Activated naive CD8-positive, alpha-beta T cell (primary cell): ENCODE results near the gene DACH2.

Experiments used
- H3K27ac Mint-ChIP-seq: one replicate; pipeline ENCODE4 v1.8.0; 2021; ENCODE audit warnings: mixed read lengths
- H3K27me3 Mint-ChIP-seq: one replicate; pipeline ENCODE4 v1.8.0; 2021; ENCODE audit warnings: mixed read lengths
- H3K36me3 Mint-ChIP-seq: one replicate; pipeline ENCODE4 v1.8.0; 2021; ENCODE audit warnings: mixed read lengths
- H3K4me1 Mint-ChIP-seq: one replicate; pipeline ENCODE4 v1.8.0; 2021; ENCODE audit warnings: low read depth, mixed read lengths
- H3K4me3 Mint-ChIP-seq: one replicate; pipeline ENCODE4 v1.8.0; 2021; ENCODE audit warnings: mild to moderate bottlenecking, mixed read lengths
- H3K9me3 Mint-ChIP-seq: one replicate; pipeline ENCODE4 v1.8.0; 2021; ENCODE audit warnings: low read depth, mixed read lengths

Gene DACH2

DNA sequence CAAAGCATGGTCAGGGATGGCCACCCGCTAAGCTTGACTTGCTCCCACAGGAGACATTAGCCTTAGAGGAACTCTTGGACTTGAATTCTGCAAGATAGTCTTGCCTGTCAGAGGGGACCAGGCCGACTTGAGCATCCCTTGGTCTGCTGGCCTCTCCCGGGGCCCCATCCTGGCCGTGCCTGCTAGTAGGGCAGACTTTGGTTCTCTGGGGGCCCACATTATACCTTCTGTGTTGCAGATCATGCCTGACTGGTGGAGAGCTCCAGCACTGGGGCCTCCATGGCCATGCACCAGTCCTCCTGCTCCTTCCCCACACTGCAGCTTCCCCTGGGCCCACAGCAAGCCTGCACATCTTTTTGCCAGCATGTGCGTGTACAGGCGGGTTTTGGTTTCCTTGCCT is 46.5 kb downstream of the DACH2 start:
- Mint-ChIP-seq H3K4me3 (no peak overlapping the region), H3K36me3 (no peaks in the 10 kb centered on the region), H3K4me1 (no peaks in the 10 kb centered on the region), H3K27ac (no peak overlapping the region), H3K27me3 (no peaks in the 10 kb centered on the region), H3K9me3 (no peaks in the 10 kb centered on the region)

DNA sequence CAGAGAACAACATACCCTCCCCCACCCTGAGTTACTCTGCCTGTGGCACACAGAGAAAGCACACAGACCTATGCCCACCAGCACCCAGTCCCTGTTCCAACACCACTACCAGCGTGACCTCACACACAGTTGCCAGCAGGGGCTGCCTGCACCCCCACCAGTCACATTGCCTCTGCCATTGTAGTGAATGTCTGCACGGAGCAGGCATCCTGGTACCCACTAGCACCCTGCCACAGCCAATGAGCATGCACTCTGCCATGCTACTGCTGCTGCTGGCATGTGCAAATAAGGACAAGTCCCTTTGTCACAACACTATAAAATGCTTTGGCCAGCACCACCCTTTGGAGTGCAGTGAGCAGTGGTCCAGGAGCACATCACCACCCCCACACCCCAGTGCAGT is 47.1 kb downstream of the DACH2 start:
- Mint-ChIP-seq H3K9me3 (no peaks in the 10 kb centered on the region), H3K27me3 (no peaks in the 10 kb centered on the region), H3K4me3 (no peak overlapping the region), H3K36me3 (no peaks in the 10 kb centered on the region), H3K4me1 (no peaks in the 10 kb centered on the region), H3K27ac (no peak overlapping the region)

DNA sequence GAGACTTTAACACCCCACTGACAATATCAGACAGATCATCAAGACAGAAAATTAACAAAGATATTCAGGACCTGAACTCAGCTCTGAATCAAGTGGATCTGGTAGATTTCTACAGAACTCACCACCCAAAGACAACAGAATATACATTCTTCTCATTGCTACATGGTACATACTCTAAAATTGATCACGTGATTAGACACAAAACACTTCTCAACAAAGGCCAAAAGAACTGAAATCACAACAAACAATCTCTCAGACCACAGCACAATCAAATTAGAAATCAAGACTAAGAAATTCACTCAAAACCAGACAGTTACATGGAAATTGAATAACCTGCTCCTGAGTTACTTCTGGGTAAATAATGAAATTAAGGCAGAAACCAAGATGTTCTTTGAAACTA is 49.6 kb downstream of the DACH2 start:
- no peaks in the 10 kb centered on the region for H3K36me3 Mint-ChIP-seq

DNA sequence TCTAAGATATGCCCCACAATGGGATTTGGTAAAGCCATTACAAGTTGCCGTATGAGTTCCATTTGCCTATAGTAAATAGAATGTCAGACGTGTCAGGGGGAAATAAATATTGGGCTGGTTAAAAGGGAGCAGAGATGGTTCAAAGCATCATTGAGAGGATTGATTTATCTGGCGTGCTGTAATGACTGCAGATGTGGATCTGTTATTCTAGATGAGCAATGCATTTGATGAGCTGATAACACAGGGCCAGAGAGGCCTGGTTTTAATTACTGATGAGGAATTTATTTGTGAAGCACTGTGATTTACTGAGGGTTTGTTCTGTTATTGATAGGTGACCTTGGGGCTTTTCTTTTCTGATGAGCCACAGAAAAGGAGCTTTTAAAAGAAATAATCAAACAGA is 62.5 kb downstream of the DACH2 start:
- Mint-ChIP-seq H3K27me3 (no peaks in the 10 kb centered on the region), H3K36me3 (no peaks in the 10 kb centered on the region), H3K27ac (no peak overlapping the region), H3K4me3 (no peak overlapping the region), H3K9me3 (no peaks in the 10 kb centered on the region), H3K4me1 (no peaks in the 10 kb centered on the region)

More for the DNA sequence above, 49.6 kb downstream of the DACH2 start:
- Mint-ChIP-seq H3K27me3 (no peaks in the 10 kb centered on the region), H3K4me1 (no peaks in the 10 kb centered on the region), H3K9me3 (no peaks in the 10 kb centered on the region), H3K27ac (no peak overlapping the region), H3K4me3 (no peak overlapping the region)

DNA sequence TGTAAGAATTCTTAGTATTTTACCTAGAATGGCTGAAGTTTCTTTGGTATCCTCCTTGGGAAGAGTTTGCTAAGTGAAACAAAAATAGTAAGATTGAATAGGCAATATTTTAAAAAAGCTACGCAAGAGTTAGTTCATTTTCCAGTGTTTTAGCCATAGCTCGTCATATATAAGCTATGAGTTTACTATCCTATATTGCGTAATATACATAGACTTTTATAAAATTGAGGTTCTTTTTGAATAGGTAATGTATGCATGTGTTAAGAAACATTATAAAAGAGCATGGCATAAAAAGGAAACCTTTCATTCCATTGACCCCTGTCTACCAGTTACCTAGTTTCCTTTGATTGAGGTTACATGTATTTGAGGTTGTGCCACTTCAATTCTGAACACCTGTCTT is 67.0 kb downstream of the DACH2 start:
- Mint-ChIP-seq H3K9me3 (no peaks in the 10 kb centered on the region), H3K36me3 (no peaks in the 10 kb centered on the region), H3K27me3 (no peaks in the 10 kb centered on the region), H3K4me1 (no peaks in the 10 kb centered on the region), H3K27ac (no peak overlapping the region), H3K4me3 (no peak overlapping the region)

DNA sequence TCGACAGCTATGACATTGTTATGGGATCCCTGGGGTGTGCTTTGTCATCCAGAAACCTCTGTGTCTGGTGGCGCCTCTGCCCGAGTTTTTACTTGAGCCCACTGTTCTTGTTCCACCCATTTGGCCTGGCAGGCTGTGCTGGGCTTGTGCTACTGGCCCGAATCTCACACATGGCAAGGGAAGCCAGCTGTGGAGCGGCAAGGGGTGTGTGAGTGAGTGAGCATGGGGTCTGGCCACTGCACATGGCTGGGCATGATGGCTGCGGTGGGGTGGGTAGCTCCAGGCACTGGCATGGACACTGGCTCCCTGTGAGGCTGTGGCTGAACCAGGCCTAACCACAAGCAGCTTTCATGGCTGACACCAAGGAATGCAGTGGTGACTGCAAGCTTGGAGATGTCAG is 89.2 kb downstream of the DACH2 start:
- Mint-ChIP-seq H3K4me3 (no peak overlapping the region), H3K9me3 (peaks cover 4% of the 10 kb centered on the region), H3K4me1 (no peaks in the 10 kb centered on the region), H3K27me3 (no peaks in the 10 kb centered on the region), H3K36me3 (no peaks in the 10 kb centered on the region), H3K27ac (no peak overlapping the region)

DNA sequence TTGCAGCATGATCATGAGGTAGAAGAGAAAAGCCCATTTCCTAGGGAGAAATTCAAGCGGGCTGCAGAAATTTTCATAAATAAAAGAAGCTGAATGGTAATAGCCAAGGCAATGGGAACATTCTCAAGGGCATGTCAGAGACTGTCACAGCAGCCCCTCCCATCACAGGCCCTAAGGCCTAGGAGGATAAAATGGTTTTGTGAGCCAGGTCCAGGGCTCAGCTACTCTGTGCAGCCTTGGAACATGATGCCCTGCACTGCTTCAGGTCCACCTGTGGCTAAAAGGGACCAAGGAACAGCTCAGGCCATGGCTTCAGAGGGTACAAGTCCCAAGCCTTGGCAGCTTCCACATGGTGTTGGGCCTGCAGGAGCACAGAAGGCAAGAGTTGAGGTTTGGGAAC is 93.3 kb downstream of the DACH2 start:
- H3K4me1 Mint-ChIP-seq: no peaks in the 10 kb centered on the region
- H3K36me3 Mint-ChIP-seq: no peaks in the 10 kb centered on the region
- H3K4me3 Mint-ChIP-seq: no peak overlapping the region
- H3K9me3 Mint-ChIP-seq: peaks cover 10% of the 10 kb centered on the region
- no peaks in the 10 kb centered on the region for H3K27me3 Mint-ChIP-seq
- H3K27ac Mint-ChIP-seq: no peak overlapping the region

DNA sequence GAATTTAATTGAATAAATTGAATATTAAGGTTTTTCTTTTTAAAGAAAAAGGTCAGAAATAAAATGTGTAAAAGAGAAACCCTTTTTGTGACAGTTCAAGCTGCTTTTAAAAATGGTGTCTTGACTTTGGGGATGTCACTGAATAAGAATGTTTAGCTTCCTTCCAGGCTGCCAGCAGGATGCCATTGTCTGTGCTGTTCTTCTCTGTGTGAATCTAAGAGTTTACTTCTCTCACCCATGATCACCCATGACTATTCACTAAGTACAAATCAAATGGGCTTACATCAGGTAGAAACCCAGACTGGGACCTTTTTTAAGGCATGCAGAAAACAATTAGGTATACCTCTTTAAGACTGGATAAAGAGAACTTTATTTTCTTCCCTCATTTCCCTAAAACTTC is 115.3 kb downstream of the DACH2 start:
- Mint-ChIP-seq H3K36me3 (no peaks in the 10 kb centered on the region), H3K9me3 (no peaks in the 10 kb centered on the region), H3K4me3 (no peak overlapping the region), H3K27me3 (no peaks in the 10 kb centered on the region), H3K27ac (no peak overlapping the region), H3K4me1 (no peaks in the 10 kb centered on the region)

DNA sequence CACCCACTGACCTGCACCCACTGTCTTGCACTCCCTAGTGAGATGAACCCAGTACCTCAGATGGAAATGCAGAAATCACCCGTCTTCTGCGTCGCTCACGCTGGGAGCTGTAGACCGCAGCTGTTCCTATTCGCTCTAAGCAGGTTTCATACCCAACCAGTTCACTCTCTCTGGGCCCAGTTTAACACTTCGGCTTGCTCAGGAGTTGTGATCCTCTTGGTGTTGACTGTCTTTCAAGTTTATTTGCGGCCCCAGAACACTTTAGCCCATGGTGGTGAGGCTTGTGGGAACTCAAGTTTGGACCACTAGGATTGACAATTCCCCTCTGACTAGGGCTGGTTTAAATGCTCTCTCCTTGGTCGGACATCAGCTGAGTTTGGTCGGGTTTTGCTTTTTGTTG is 147.0 kb downstream of the DACH2 start:
- H3K27me3 Mint-ChIP-seq: no peaks in the 10 kb centered on the region
- H3K36me3 Mint-ChIP-seq: no peaks in the 10 kb centered on the region
- no peaks in the 10 kb centered on the region for H3K4me1 Mint-ChIP-seq
- H3K9me3 Mint-ChIP-seq: no peaks in the 10 kb centered on the region
- no peak overlapping the region for H3K4me3 Mint-ChIP-seq
- no peak overlapping the region for H3K27ac Mint-ChIP-seq

DNA sequence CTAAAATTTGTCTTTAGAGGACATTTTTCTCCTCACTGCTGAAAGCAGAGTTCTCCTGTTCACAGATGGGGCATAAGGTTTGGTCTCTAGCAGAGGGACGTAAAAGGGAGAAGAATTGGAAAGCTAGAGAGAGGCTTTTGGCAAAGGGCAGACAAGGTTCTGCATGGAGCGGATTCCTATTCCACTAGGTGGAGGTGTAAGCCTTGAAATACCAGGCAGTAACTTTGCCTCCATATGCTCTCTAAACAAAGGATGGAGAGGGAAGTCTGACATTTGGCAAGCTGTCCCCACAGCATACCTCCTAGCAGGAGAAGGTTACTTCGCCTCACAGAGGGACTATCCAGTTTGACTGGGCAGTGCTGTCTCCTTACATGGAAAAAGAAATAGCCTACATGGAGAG is 174.7 kb downstream of the DACH2 start:
- Mint-ChIP-seq H3K27ac (no peak overlapping the region), H3K9me3 (peaks cover 11% of the 10 kb centered on the region), H3K36me3 (no peaks in the 10 kb centered on the region), H3K27me3 (no peaks in the 10 kb centered on the region), H3K4me3 (no peak overlapping the region), H3K4me1 (no peaks in the 10 kb centered on the region)

DNA sequence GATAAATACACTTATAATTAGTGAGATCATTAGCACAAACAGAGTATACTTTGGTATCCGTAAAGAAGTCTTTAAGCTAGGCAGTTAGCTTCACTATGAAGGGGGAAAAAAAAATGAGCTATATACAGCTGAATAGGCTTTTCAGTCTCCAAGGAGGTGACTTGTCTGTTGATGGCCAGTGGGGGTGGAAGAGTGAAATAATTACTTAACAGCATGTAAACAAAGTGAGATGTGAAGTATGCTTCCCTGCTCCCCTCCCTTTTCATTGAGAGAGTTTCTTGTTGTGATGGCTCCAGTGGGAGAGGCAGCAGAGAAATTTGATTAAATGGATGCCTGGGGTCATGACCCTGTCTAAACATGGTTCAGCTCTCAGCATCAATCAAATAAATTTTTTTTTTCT is 180.9 kb downstream of the DACH2 start:
- Mint-ChIP-seq H3K4me1 (no peaks in the 10 kb centered on the region), H3K9me3 (peaks cover 4% of the 10 kb centered on the region), H3K4me3 (no peak overlapping the region), H3K36me3 (no peaks in the 10 kb centered on the region), H3K27ac (no peak overlapping the region), H3K27me3 (no peaks in the 10 kb centered on the region)

DNA sequence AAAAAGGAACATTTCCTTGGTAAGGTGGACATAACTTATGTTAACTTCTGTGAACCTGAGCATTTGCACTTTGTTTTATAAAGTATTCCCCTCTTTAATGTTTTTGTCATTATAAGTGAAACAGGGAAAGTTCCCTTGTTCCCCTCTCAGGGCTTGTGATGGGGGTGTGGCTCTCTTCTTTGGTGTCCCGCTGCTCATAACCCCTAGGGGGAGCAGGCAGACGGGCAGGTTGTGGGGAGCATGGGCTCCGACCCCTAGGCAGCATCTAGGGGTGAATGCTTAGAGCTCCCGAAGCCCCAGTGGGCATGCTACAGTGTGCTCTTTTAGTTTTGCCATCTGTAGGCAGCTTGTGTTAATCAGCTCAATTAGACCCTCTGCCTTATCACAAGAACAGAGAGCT is 200.4 kb downstream of the DACH2 start:
- no peaks in the 10 kb centered on the region for H3K27me3 Mint-ChIP-seq
- H3K36me3 Mint-ChIP-seq: no peaks in the 10 kb centered on the region
- H3K4me3 Mint-ChIP-seq: no peak overlapping the region
- H3K9me3 Mint-ChIP-seq: no peaks in the 10 kb centered on the region
- no peak overlapping the region for H3K27ac Mint-ChIP-seq
- H3K4me1 Mint-ChIP-seq: no peaks in the 10 kb centered on the region

DNA sequence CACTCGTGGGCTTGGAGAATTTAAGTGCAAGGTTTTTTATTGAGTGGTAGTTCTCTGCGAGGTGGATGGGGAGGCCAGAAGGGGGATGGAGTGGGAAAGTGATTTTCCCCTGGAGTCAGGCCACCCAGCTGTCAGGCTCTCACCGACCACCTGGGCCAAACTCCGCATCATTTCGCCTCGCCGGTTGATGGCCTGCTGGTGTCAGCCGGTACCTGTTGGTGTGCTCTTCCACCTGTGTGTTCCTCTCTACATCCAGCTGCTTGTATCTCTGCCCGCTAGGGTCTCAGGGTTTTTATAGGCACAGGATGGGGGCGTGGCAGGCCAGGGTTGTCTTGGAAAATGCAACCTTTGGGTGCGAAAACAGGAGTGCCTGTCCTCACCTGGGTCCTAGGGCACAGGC is 200.9 kb downstream of the DACH2 start:
- Mint-ChIP-seq H3K9me3 (no peaks in the 10 kb centered on the region), H3K27ac (no peak overlapping the region), H3K4me1 (no peaks in the 10 kb centered on the region), H3K36me3 (no peaks in the 10 kb centered on the region), H3K4me3 (no peak overlapping the region), H3K27me3 (no peaks in the 10 kb centered on the region)

DNA sequence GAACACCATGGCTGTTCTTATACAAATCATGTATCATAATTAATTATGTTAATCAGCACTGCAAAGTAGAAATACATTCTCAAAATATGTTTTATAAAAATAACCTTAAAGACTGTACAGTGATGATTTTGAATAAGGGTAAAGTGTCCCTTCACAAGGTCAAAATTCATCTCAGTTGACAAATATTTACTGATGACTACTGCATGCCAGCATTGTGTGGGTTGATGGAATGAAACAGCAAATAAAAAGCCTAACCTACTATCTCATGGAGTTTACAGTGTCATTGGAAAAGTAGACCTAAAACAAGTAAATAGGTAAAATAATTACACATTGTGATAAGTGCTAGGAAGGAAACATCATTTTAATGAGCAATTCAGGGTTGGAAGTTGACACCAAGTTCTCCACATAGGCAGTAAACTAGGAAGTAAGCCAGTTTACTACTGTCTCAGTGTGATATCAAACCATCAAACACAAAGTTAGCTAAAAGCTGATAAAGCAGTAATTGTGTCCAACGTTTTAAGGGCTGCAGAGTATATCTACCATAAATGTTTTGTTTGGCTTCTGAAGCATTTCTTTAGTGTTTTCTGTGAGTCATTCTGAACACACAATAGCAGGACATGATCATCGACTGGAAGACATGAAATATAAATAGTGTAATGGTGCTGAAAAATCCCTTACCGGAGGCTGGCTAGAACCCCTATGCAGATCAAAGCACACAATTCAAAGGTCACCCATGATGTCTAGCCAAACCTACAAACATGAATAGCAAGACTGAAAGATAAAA is 221.8 kb downstream of the DACH2 start:
- Mint-ChIP-seq H3K36me3 (no peaks in the 10 kb centered on the region), H3K4me3 (no peak overlapping the region), H3K27ac (no peak overlapping the region), H3K4me1 (no peaks in the 10 kb centered on the region), H3K9me3 (no peaks in the 10 kb centered on the region), H3K27me3 (no peaks in the 10 kb centered on the region)

DNA sequence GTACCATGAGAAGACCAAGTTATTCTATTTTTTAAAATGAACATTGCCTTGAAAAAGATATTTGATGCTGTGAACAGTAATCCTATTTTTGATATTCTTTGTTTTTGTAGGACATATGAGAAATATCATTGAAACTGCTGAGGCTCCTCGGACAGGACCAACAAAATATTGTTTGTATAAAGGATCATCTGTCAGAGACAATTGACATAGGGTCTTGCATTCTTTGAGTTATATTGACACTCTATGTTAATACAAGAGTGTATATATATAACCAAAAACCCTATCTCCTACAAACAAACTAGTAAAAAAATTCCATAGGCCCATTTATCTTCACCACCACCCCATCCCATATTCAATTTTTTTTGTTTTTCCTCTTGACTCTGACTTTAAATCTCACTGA is 222.7 kb downstream of the DACH2 start:
- no peaks in the 10 kb centered on the region for H3K36me3 Mint-ChIP-seq
- H3K9me3 Mint-ChIP-seq: no peaks in the 10 kb centered on the region
- no peaks in the 10 kb centered on the region for H3K27me3 Mint-ChIP-seq
- H3K27ac Mint-ChIP-seq: no peak overlapping the region
- no peak overlapping the region for H3K4me3 Mint-ChIP-seq
- no peaks in the 10 kb centered on the region for H3K4me1 Mint-ChIP-seq

DNA sequence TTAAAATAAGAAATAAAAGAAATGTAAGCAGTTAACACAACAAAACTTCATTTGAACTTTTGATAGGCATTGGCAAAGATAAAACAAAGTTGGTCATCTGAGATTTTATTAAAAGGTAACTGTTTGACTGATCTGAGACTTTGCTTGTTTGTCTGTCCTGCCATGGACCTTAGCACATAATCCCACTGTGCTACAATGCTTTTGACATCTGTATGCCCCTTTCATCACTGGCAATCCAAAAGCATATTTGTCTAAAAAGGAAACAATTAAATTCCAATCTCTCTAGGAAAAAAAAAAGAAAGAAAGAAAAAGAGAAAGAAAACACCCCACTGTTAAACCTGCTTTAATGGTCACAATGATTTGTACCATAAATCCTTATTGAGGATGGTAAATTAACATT is 231.0 kb downstream of the DACH2 start:
- no peaks in the 10 kb centered on the region for H3K27me3 Mint-ChIP-seq
- no peak overlapping the region for H3K27ac Mint-ChIP-seq
- no peaks in the 10 kb centered on the region for H3K9me3 Mint-ChIP-seq
- no peak overlapping the region for H3K4me3 Mint-ChIP-seq
- no peaks in the 10 kb centered on the region for H3K36me3 Mint-ChIP-seq
- H3K4me1 Mint-ChIP-seq: no peaks in the 10 kb centered on the region
